Chondrocyte (in vitro differentiated cells): ENCODE results near the gene ZDHHC8. TPM values are rescaled to one million over a fixed set of nuclear protein-coding genes. Genes with fewer than 3 reads are reported as not detected.
A peak's percentile ranks its signal among the peaks of the same experiment; 100 is the strongest.

Source experiments
- DNase-seq: peaks from one replicate; pipeline ENCODE4 v3.0.0; 2021; ENCODE audit warnings: mixed read lengths, low spot score
- H3K27ac Mint-ChIP-seq: one replicate; pipeline ENCODE4 v1.8.0; 2021; ENCODE audit warnings: mild to moderate bottlenecking, moderate library complexity, mixed read lengths; ENCODE audit not compliant: unreplicated experiment
- H3K27me3 Mint-ChIP-seq: 2 replicates; pipeline ENCODE4 v1.8.0; 2021; ENCODE audit warnings: low read depth, mixed read lengths
- H3K36me3 Mint-ChIP-seq: 2 replicates; pipeline ENCODE4 v1.8.0; 2021; ENCODE audit warnings: low read depth, mixed read lengths
- H3K4me1 Mint-ChIP-seq: 2 replicates; pipeline ENCODE4 v1.8.0; 2021; ENCODE audit warnings: low read depth, mild to moderate bottlenecking, mixed read lengths
- H3K4me3 Mint-ChIP-seq: one replicate; pipeline ENCODE4 v1.8.0; 2021; ENCODE audit warnings: mild to moderate bottlenecking, moderate library complexity, mixed read lengths; ENCODE audit not compliant: unreplicated experiment
- H3K9me3 Mint-ChIP-seq: 2 replicates; pipeline ENCODE4 v1.8.0; 2021; ENCODE audit warnings: low read depth, mixed read lengths
- total RNA-seq: library from RNA; stranded (reverse); gene quantifications from 3 replicates; pipeline ENCODE4 v1.2.1, GENCODE V29; 2021
- TF ChIP-seq, protein P1 (sequence below): fragments of 200-600 bp; sonication (generic); IDR thresholded peaks from 2 replicates; pipeline ENCODE4 v1.5.0; 2021; ENCODE audit warnings: antibody characterized with exemption, mild to moderate bottlenecking, moderate library complexity

ZDHHC8 gene
- total RNA-seq, 1 donor from 2014 or later = 95.2 TPM

GRCh38 chr22:20172141-20172613 is 40.6 kb downstream of the ZDHHC8 start:
- no peak overlapping the region for H3K4me3 Mint-ChIP-seq
- no peak overlapping the region for H3K27ac Mint-ChIP-seq
- H3K4me1 Mint-ChIP-seq = no peaks in the 10 kb centered on the region
- DNase-seq = no peak
- no peaks in the 10 kb centered on the region for H3K27me3 Mint-ChIP-seq
- TF ChIP-seq, protein P1, sequence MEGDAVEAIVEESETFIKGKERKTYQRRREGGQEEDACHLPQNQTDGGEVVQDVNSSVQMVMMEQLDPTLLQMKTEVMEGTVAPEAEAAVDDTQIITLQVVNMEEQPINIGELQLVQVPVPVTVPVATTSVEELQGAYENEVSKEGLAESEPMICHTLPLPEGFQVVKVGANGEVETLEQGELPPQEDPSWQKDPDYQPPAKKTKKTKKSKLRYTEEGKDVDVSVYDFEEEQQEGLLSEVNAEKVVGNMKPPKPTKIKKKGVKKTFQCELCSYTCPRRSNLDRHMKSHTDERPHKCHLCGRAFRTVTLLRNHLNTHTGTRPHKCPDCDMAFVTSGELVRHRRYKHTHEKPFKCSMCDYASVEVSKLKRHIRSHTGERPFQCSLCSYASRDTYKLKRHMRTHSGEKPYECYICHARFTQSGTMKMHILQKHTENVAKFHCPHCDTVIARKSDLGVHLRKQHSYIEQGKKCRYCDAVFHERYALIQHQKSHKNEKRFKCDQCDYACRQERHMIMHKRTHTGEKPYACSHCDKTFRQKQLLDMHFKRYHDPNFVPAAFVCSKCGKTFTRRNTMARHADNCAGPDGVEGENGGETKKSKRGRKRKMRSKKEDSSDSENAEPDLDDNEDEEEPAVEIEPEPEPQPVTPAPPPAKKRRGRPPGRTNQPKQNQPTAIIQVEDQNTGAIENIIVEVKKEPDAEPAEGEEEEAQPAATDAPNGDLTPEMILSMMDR = no peak
- H3K36me3 Mint-ChIP-seq = no peaks in the 10 kb centered on the region
- H3K9me3 Mint-ChIP-seq = no peaks in the 10 kb centered on the region

DNA sequence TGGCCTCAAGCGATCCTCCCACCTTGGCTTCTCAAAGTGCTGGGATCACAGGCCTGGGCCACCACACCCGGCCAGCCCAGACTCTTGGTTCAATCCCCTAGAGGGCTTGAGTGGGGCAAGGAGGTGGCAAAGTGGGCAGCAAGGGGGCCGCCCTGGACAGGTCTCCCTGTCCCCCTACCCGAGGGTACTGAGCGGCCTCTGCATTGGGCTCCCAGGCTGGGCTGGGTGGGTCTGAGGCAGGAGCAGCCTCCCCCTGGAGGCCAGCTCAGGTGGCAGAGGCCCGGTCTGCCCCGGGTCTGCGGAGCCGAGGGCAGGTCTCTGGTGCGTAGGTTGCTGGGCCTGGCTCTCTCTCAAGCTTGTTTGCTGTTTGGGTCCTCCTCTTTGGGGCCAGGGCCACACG is 41.6 kb downstream of the ZDHHC8 start:
- no peaks in the 10 kb centered on the region for H3K9me3 Mint-ChIP-seq
- H3K4me3 Mint-ChIP-seq = no peak overlapping the region
- no peaks in the 10 kb centered on the region for H3K36me3 Mint-ChIP-seq
- no peaks in the 10 kb centered on the region for H3K4me1 Mint-ChIP-seq
- DNase-seq = no peak
- no peak overlapping the region for H3K27ac Mint-ChIP-seq
- no peaks in the 10 kb centered on the region for H3K27me3 Mint-ChIP-seq
- TF ChIP-seq, protein P1 = no peak

DNA sequence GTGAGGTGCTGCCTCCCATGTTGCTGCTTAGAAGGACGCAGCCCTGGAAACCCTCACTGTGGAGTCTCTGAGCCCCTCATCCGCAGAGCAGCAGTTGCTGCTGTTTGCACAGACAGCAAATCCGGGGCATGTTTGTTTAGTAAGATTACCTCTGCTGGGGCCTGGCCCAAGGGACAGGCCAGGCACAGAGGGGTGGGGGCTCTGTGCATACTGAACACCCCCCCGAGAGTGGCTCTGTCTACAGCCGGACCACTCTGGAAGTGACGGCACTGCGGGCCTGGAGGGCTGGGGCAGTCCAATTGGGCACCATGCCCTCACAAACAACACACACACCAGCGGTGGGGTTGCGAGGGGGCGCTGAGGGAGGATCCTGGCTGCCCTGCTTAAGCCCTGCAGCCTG is 42.2 kb downstream of the ZDHHC8 start:
- H3K36me3 Mint-ChIP-seq = no peaks in the 10 kb centered on the region
- TF ChIP-seq, protein P1 = no peak
- no peaks in the 10 kb centered on the region for H3K27me3 Mint-ChIP-seq
- no peaks in the 10 kb centered on the region for H3K9me3 Mint-ChIP-seq
- no peak overlapping the region for H3K27ac Mint-ChIP-seq
- H3K4me3 Mint-ChIP-seq = no peak overlapping the region
- no peaks in the 10 kb centered on the region for H3K4me1 Mint-ChIP-seq
- no peak for DNase-seq

DNA sequence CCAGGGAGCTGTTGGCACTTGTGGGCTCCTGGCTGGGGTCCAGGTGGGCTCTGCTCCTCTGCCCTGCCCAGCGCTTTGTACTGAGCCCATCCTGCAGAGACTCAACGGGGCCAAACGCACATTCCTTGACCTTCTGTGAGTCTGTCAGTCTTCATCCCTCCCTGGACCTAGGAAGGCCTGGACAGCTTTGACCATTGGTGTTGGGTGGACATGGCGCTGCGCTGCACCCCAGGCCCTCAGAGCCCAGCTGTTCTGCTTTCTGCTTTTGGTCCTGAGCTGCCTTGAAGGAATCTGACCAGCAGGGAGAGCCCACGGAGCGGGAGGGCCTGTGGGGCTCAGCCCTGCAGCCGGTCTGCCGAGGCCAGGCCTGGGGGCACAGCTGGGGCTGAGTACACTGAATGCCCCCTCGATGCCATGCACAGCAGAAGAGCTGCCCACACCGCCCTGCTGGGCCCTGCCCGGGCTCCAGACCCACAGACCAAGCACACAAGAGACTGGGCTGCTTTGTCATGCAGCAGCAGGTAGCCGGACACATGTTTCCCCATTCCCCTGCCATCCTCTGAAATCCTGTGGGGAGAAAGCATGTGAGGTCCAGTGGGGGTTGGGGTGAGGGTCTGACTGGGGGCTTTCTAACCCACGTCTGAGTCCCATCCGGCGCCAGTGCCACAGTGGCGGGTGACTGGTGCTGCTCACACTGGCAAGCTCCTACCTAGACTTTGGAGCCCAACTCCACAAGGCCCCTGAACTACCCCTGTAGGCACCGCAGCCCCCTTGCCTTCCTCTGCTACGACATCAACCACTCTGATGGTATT is 43.4 kb downstream of the ZDHHC8 start:
- no peak overlapping the region for H3K27ac Mint-ChIP-seq
- no peaks in the 10 kb centered on the region for H3K27me3 Mint-ChIP-seq
- no peak overlapping the region for H3K4me3 Mint-ChIP-seq
- H3K9me3 Mint-ChIP-seq = no peaks in the 10 kb centered on the region
- no peaks in the 10 kb centered on the region for H3K4me1 Mint-ChIP-seq
- DNase-seq = no peak
- TF ChIP-seq, protein P1 = peak; percentile 66
- no peaks in the 10 kb centered on the region for H3K36me3 Mint-ChIP-seq

GRCh38 chr22:20175597-20175900 is 43.9 kb downstream of the ZDHHC8 start:
- Mint-ChIP-seq H3K9me3 (no peaks in the 10 kb centered on the region), H3K36me3 (no peaks in the 10 kb centered on the region), H3K27me3 (no peaks in the 10 kb centered on the region), H3K27ac (no peak overlapping the region), H3K4me3 (no peak overlapping the region), H3K4me1 (no peaks in the 10 kb centered on the region)
- TF ChIP-seq, protein P1 = no peak
- no peak for DNase-seq
